Left ventricle myocardium inferior (tissue), 1 donor: ENCODE data around the gene PON3. TPM values are rescaled to one million over a fixed set of nuclear protein-coding genes. Genes with fewer than 3 reads are reported as not detected.

Experiments
- DNase-seq: peaks from one replicate; pipeline ENCODE4 v3.0.0-alpha.2; 2020
- H3K27ac ChIP-seq: fragments of 200-600 bp; replicated peaks from 2 replicates; pipeline ENCODE4 v1.8.0; 2021
- H3K27me3 ChIP-seq: fragments of 200-600 bp; 2 replicates; pipeline ENCODE4 v1.8.0; 2021; ENCODE audit warnings: low read depth
- H3K36me3 ChIP-seq: fragments of 200-600 bp; 2 replicates; pipeline ENCODE4 v1.8.0; 2021
- H3K4me1 ChIP-seq: fragments of 200-600 bp; 2 replicates; pipeline ENCODE4 v1.8.0; 2021
- H3K4me3 ChIP-seq: fragments of 200-600 bp; 2 replicates; pipeline ENCODE4 v1.8.0; 2021; ENCODE audit warnings: mild to moderate bottlenecking, moderate library complexity
- H3K9me3 ChIP-seq: fragments of 200-600 bp; replicated peaks from 2 replicates; pipeline ENCODE4 v1.8.0; 2021
- CTCF ChIP-seq: fragments of 200-600 bp; IDR thresholded peaks from 2 replicates; pipeline ENCODE4 v1.8.0; 2021; ENCODE audit warnings: antibody characterized with exemption, mild to moderate bottlenecking, borderline replicate concordance
- intact Hi-C: fragments of 100-400 bp; cut with micrococcal nuclease; formaldehyde crosslinking; loops from one replicate; pipeline ENCODE4 v1.11.0; 2022
- total RNA-seq: library from RNA; stranded (reverse); fragmentation: NEBNext Ultra II Directional; extraction: Animal tissue kit (Norgen Biotek cat#: 25700); gene quantifications from one replicate; pipeline ENCODE4 v1.2.1, GENCODE V29; 2021
- donor health status: DM: no; HTN: yes; CAD: no; lungs with severe emphysema.

PON3 gene
- total RNA-seq, 1 donor from 2014 or later: 0.69 TPM

GRCh38 chr7:95435422-95435780, 39.2 kb upstream of the PON3 start:
- TF ChIP-seq CTCF: no peak
- H3K4me3 ChIP-seq: peak overlapping the region; percentile 85
- peak overlapping the region; percentile 96 for H3K27ac ChIP-seq
- H3K27me3 ChIP-seq: no peaks in the 10 kb centered on the region
- intact Hi-C loops: no loop called here
- DNase-seq: no peak
- peaks cover 30% of the 10 kb centered on the region for H3K4me1 ChIP-seq
- H3K9me3 ChIP-seq: no peaks in the 10 kb centered on the region
- peaks cover 4% of the 10 kb centered on the region for H3K36me3 ChIP-seq

- Histone ChIP-seq H3K4me1 (peaks cover 30% of the 10 kb centered on the region), H3K4me3 (peak within 1 kb of the TSS; percentile 85), H3K36me3 (peaks cover 6% of the 10 kb centered on the region), H3K27me3 (no peaks in the 10 kb centered on the region), H3K9me3 (no peaks in the 10 kb centered on the region), H3K27ac (peak within 1 kb of the TSS; percentile 96)
- intact Hi-C loops: no loop called here
- DNase-seq: peak; percentile 85
- TF ChIP-seq CTCF: no peak
Observed at GRCh38 chr7:95434557-95435421, 38.6 kb upstream of the PON3 start, which contains the start of gene PON2. Gene PON2 (minus strand): TSS chr7:95435028. CDS start chr7:95434951, 77 bp downstream.

- Histone ChIP-seq H3K27me3 (no peaks in the 10 kb centered on the region), H3K4me1 (peaks cover 30% of the 10 kb centered on the region), H3K36me3 (peaks cover 10% of the 10 kb centered on the region), H3K4me3 (peak overlapping the region; percentile 85), H3K27ac (peak overlapping the region; percentile 96), H3K9me3 (peaks cover 4% of the 10 kb centered on the region)
- no peak for DNase-seq
- intact Hi-C loops: no loop called here
- no peak for TF ChIP-seq CTCF
Observed at GRCh38 chr7:95433952-95434556, 37.9 kb upstream of the PON3 start.

- no peak for DNase-seq
- H3K27ac ChIP-seq: no peak overlapping the region
- peaks cover 4% of the 10 kb centered on the region for H3K9me3 ChIP-seq
- no peaks in the 10 kb centered on the region for H3K27me3 ChIP-seq
- intact Hi-C loops: no loop called here
- TF ChIP-seq CTCF: no peak
- H3K4me3 ChIP-seq: no peak overlapping the region
- H3K36me3 ChIP-seq: peaks cover 10% of the 10 kb centered on the region
- peaks cover 30% of the 10 kb centered on the region for H3K4me1 ChIP-seq
Observed at GRCh38 chr7:95433129-95433528, 37.0 kb upstream of the PON3 start.

GRCh38 chr7:95432606-95433005, 36.4 kb upstream of the PON3 start:
- Histone ChIP-seq H3K27me3 (no peaks in the 10 kb centered on the region), H3K9me3 (peaks cover 4% of the 10 kb centered on the region), H3K4me1 (peaks cover 30% of the 10 kb centered on the region), H3K36me3 (peaks cover 10% of the 10 kb centered on the region), H3K4me3 (no peak overlapping the region), H3K27ac (no peak overlapping the region)
- intact Hi-C loops: no loop called here
- DNase-seq: no peak
- TF ChIP-seq CTCF: no peak
